Activated T-helper 1 cell treated with anti-CD3 and anti-CD28 coated beads, Interleukin-12 subunit alpha, Interleukin-12 subunit beta, Interleukin-2, Interleukin-4 antibody, amounts not matched to agents 30 ng/mL and 10 ng/mL and 1 ng/mL, durations not matched to agents 14 hours and 24 hours and 36 hours (primary cell): ENCODE data around the gene TMEM95. TPM values are rescaled to one million over a fixed set of nuclear protein-coding genes. Genes with fewer than 3 reads are reported as not detected.

ENCODE experiments used
- DNase-seq: peaks from one replicate; pipeline ENCODE4 v3.0.0; 2021; ENCODE audit warnings: low spot score
- H3K27ac Mint-ChIP-seq: one replicate; pipeline ENCODE4 v1.8.0; 2021; ENCODE audit warnings: mild to moderate bottlenecking, mixed read lengths
- H3K27me3 Mint-ChIP-seq: one replicate; pipeline ENCODE4 v1.8.0; 2022; ENCODE audit warnings: mild to moderate bottlenecking, moderate library complexity, mixed read lengths; ENCODE audit not compliant: insufficient read depth
- H3K36me3 Mint-ChIP-seq: one replicate; pipeline ENCODE4 v1.8.0; 2021; ENCODE audit warnings: low read depth, mixed read lengths
- H3K4me1 Mint-ChIP-seq: one replicate; pipeline ENCODE4 v1.8.0; 2021; ENCODE audit warnings: low read depth, mixed read lengths
- H3K4me3 Mint-ChIP-seq: one replicate; pipeline ENCODE4 v1.8.0; 2021; ENCODE audit warnings: mild to moderate bottlenecking, moderate library complexity, mixed read lengths
- H3K9me3 Mint-ChIP-seq: one replicate; pipeline ENCODE4 v1.8.0; 2021; ENCODE audit warnings: mixed read lengths
- intact Hi-C: fragments of 100-400 bp; cut with micrococcal nuclease; formaldehyde crosslinking; loops from one replicate; pipeline ENCODE4 v1.15.1; 2024
- total RNA-seq: library from RNA; stranded (reverse); gene quantifications from 2 replicates; pipeline ENCODE4 v1.2.3, GENCODE V29; 2022

Gene TMEM95
- total RNA-seq, 1 donor from 2014 or later, result not detected

- peak; percentile 91 for DNase-seq
- Mint-ChIP-seq H3K27me3 (no peaks in the 10 kb centered on the region), H3K36me3 (peaks cover 58% of the 10 kb centered on the region), H3K27ac (peak within 1 kb of the TSS; percentile 88), H3K4me3 (peak within 1 kb of the TSS; percentile 90), H3K4me1 (peaks cover 41% of the 10 kb centered on the region), H3K9me3 (no peaks in the 10 kb centered on the region)
- intact Hi-C loops, result loop anchor here (1.0 kb wide), 2 partner anchors 8 to 14 kb away; partner anchors contain the start of genes EIF5A and NEURL4
These were observed 40.0 kb upstream of the TMEM95 start, which contains the start of gene GPS2 for GRCh38 chr17:7314719-7315569. Gene GPS2, minus strand, starts transcription at chr17:7315360. Its CDS starts 308 bp downstream, at chr17:7315052.

GRCh38 chr17:7315570-7316235, 39.3 kb upstream of the TMEM95 start:
- Mint-ChIP-seq H3K4me3 (peak overlapping the region; percentile 90), H3K27ac (peak overlapping the region; percentile 88), H3K36me3 (peaks cover 50% of the 10 kb centered on the region), H3K27me3 (no peaks in the 10 kb centered on the region), H3K9me3 (no peaks in the 10 kb centered on the region), H3K4me1 (peaks cover 34% of the 10 kb centered on the region)
- intact Hi-C loops, result loop anchor here (1.0 kb wide), 2 partner anchors 8 to 14 kb away; partner anchors contain the start of genes EIF5A and NEURL4
- DNase-seq, result no peak

- H3K4me3 Mint-ChIP-seq, result peak overlapping the region; percentile 73
- DNase-seq, result no peak
- intact Hi-C loops, result no loop called here
- no peaks in the 10 kb centered on the region for H3K27me3 Mint-ChIP-seq
- H3K4me1 Mint-ChIP-seq, result peaks cover 28% of the 10 kb centered on the region
- H3K36me3 Mint-ChIP-seq, result peaks cover 51% of the 10 kb centered on the region
- H3K9me3 Mint-ChIP-seq, result no peaks in the 10 kb centered on the region
- peak overlapping the region; percentile 44 for H3K27ac Mint-ChIP-seq
These were observed 37.7 kb upstream of the TMEM95 start for GRCh38 chr17:7317161-7317803.

- H3K27me3 Mint-ChIP-seq, result no peaks in the 10 kb centered on the region
- H3K4me3 Mint-ChIP-seq, result no peak overlapping the region
- no peaks in the 10 kb centered on the region for H3K9me3 Mint-ChIP-seq
- intact Hi-C loops, result no loop called here
- peaks cover 43% of the 10 kb centered on the region for H3K36me3 Mint-ChIP-seq
- DNase-seq, result no peak
- peaks cover 19% of the 10 kb centered on the region for H3K4me1 Mint-ChIP-seq
- H3K27ac Mint-ChIP-seq, result peak overlapping the region; percentile 55
These were observed 36.7 kb upstream of the TMEM95 start for GRCh38 chr17:7318121-7318860.

GRCh38 chr17:7321466-7321865, 33.5 kb upstream of the TMEM95 start:
- intact Hi-C loops, result no loop called here
- Mint-ChIP-seq H3K27ac (no peak overlapping the region), H3K27me3 (no peaks in the 10 kb centered on the region), H3K36me3 (peaks cover 31% of the 10 kb centered on the region), H3K4me1 (peaks cover 1% of the 10 kb centered on the region), H3K9me3 (no peaks in the 10 kb centered on the region), H3K4me3 (no peak overlapping the region)
- DNase-seq, result no peak

GRCh38 chr17:7322520-7323194, 32.3 kb upstream of the TMEM95 start:
- intact Hi-C loops, result no loop called here
- no peaks in the 10 kb centered on the region for H3K27me3 Mint-ChIP-seq
- H3K27ac Mint-ChIP-seq, result no peak overlapping the region

GRCh38 chr17:7323731-7324437, 31.1 kb upstream of the TMEM95 start:
- H3K36me3 Mint-ChIP-seq, result peaks cover 21% of the 10 kb centered on the region
- H3K4me3 Mint-ChIP-seq, result no peak overlapping the region
- peak; percentile 62 for DNase-seq
- no peak overlapping the region for H3K27ac Mint-ChIP-seq
- intact Hi-C loops, result loop anchor here (1.0 kb wide), 1 partner anchor 21 kb away; no protein-coding TSS in a partner anchor
- H3K27me3 Mint-ChIP-seq, result no peaks in the 10 kb centered on the region
- no peaks in the 10 kb centered on the region for H3K9me3 Mint-ChIP-seq
- H3K4me1 Mint-ChIP-seq, result peaks cover 14% of the 10 kb centered on the region

More at GRCh38 chr17:7322520-7323194, 32.3 kb upstream of the TMEM95 start:
- Mint-ChIP-seq H3K9me3 (no peaks in the 10 kb centered on the region), H3K36me3 (peaks cover 27% of the 10 kb centered on the region), H3K4me1 (peaks cover 2% of the 10 kb centered on the region), H3K4me3 (no peak overlapping the region)
- DNase-seq, result no peak

- Mint-ChIP-seq H3K4me3 (no peak overlapping the region), H3K36me3 (peaks cover 19% of the 10 kb centered on the region), H3K4me1 (peaks cover 14% of the 10 kb centered on the region), H3K9me3 (no peaks in the 10 kb centered on the region), H3K27me3 (no peaks in the 10 kb centered on the region), H3K27ac (no peak overlapping the region)
- intact Hi-C loops, result loop anchor here (1.0 kb wide), 1 partner anchor 21 kb away; no protein-coding TSS in a partner anchor
- DNase-seq, result no peak
These were observed 30.5 kb upstream of the TMEM95 start for GRCh38 chr17:7324438-7324779.

GRCh38 chr17:7325031-7325528, 29.9 kb upstream of the TMEM95 start:
- intact Hi-C loops, result no loop called here
- no peaks in the 10 kb centered on the region for H3K9me3 Mint-ChIP-seq

GRCh38 chr17:7326186-7326585, 28.8 kb upstream of the TMEM95 start:
- Mint-ChIP-seq H3K27me3 (no peaks in the 10 kb centered on the region), H3K36me3 (peaks cover 15% of the 10 kb centered on the region), H3K27ac (no peak overlapping the region), H3K4me3 (peak overlapping the region; percentile 15), H3K9me3 (no peaks in the 10 kb centered on the region), H3K4me1 (peaks cover 28% of the 10 kb centered on the region)
- DNase-seq, result no peak
- intact Hi-C loops, result no loop called here

More at GRCh38 chr17:7325031-7325528, 29.9 kb upstream of the TMEM95 start:
- H3K4me1 Mint-ChIP-seq, result peaks cover 20% of the 10 kb centered on the region
- no peak overlapping the region for H3K27ac Mint-ChIP-seq
- peak overlapping the region; percentile 33 for H3K4me3 Mint-ChIP-seq
- no peaks in the 10 kb centered on the region for H3K27me3 Mint-ChIP-seq
- no peak for DNase-seq
- peaks cover 19% of the 10 kb centered on the region for H3K36me3 Mint-ChIP-seq

- H3K4me3 Mint-ChIP-seq, result no peak overlapping the region
- H3K27ac Mint-ChIP-seq, result no peak overlapping the region
- intact Hi-C loops, result no loop called here
- H3K4me1 Mint-ChIP-seq, result peaks cover 29% of the 10 kb centered on the region
- peaks cover 7% of the 10 kb centered on the region for H3K36me3 Mint-ChIP-seq
- no peak for DNase-seq
- no peaks in the 10 kb centered on the region for H3K9me3 Mint-ChIP-seq
- no peaks in the 10 kb centered on the region for H3K27me3 Mint-ChIP-seq
These were observed 27.9 kb upstream of the TMEM95 start for GRCh38 chr17:7327056-7327455.
